GM12872 (cell line): ENCODE data around the gene MECP2.

Experiments used
- TF ChIP-seq, protein P1 (sequence below): IDR thresholded peaks from 3 replicates; pipeline ENCODE4 v1.5.1; 2011; ENCODE audit warnings: low read depth, mild to moderate bottlenecking, low read length, moderate library complexity; ENCODE audit not compliant: insufficient read depth

The MECP2 gene

DNA sequence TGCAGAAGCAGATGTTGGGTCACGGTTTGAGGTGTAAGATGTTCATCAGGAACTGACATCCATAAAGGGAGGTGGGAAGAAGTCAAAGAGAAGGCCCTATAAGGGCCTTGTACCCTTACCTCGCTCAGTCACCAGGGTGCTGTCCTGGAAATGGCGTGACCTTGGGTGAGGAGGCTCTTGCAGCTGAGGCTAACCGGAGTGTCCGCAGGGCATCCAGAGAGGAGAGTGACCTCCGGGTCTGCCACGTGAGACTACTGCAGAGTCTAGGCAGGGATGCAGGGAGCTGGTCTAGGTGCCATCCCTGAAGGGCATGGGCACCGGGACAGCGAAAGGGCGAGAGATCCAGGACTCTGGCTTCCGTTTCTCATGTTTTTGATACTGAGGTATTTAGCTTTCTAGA is 49.1 kb downstream of the MECP2 start:
- TF ChIP-seq, protein P1, sequence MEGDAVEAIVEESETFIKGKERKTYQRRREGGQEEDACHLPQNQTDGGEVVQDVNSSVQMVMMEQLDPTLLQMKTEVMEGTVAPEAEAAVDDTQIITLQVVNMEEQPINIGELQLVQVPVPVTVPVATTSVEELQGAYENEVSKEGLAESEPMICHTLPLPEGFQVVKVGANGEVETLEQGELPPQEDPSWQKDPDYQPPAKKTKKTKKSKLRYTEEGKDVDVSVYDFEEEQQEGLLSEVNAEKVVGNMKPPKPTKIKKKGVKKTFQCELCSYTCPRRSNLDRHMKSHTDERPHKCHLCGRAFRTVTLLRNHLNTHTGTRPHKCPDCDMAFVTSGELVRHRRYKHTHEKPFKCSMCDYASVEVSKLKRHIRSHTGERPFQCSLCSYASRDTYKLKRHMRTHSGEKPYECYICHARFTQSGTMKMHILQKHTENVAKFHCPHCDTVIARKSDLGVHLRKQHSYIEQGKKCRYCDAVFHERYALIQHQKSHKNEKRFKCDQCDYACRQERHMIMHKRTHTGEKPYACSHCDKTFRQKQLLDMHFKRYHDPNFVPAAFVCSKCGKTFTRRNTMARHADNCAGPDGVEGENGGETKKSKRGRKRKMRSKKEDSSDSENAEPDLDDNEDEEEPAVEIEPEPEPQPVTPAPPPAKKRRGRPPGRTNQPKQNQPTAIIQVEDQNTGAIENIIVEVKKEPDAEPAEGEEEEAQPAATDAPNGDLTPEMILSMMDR = no peak

DNA sequence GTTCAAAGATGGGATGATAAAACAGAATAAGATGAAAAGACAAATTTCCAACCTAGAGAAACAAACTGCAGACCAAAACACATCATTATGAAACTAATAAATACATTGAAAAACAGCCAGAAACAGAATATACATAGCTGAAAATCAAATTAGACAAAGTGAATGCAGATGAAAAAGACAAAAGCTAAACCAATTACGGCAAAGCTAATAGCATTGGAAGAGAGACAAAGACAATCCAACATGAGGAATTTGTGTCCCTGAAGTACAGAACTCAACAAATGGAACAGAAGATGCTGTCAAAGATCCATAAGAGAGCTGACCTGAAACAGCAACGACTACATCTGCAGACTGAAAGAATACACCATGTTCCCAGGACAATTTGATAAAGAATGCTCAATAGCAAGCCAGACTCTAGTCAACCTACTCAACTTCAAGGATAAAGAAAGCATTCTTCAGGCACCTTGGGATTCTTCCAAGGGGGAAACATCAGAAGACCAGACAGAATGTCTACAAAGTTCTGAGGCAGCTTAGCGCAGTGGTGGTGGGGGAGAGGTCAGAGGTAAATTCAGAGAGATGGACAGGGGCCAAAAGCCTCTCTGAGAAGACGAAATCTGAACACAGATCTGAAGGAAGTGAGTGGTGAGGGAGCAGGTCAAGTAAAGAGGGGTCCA is 50.4 kb downstream of the MECP2 start:
- TF ChIP-seq, protein P1 = no peak

DNA sequence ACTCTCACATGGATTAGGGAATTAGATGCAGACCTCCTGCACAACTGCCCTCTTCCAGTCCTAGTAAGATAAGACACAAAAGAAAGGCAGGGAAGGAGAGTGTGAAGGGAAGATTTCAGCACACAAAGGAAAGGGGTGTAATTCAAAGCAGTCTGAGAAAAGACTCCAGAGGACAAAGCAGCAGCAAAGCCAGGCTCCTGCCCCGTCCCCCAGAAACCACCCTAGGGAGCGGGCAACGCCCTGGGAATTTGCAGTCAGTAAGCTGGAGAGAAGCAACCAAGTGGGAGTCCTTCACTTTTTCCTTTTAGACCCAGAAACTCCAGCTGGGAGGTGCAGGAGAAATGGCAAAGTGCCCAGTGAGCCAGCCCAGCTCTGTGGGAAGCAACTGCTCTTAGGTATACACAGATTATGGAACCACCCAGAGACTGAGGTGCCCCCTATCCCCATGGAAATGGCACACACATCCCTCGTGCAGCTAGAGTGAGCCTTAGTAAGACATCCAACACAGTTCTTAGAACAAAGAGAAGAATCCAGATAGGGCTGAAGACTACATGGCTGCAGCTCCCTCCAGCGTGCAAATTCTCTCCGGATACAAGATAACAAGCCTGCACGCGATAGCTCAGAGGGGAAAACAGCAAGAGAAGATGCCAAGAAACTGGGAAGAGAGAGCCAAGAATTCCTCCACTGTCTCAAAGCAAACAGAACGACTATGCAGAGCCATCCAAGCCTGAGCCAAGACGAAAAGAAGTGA is 51.3 kb downstream of the MECP2 start:
- TF ChIP-seq, protein P1 = no peak

DNA sequence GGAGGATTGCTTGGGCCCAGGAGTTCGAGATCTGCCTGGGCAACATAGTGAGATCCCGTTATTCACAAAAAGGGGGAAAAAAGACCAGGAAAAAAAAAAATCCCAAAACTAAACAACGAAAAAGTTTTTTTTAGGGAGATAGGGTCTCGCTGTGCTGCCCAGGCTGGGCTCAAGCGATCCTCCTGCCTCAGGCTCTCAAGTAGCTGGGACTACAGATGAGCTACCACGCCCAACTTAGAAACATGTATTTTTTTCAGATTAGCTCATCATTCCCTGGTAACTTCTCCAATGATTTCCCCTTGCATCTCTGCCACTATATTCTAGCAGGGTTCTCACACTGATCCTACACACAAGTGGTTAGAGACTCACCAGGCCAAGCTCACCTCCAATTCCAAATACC is 53.4 kb downstream of the MECP2 start:
- TF ChIP-seq, protein P1 = no peak

DNA sequence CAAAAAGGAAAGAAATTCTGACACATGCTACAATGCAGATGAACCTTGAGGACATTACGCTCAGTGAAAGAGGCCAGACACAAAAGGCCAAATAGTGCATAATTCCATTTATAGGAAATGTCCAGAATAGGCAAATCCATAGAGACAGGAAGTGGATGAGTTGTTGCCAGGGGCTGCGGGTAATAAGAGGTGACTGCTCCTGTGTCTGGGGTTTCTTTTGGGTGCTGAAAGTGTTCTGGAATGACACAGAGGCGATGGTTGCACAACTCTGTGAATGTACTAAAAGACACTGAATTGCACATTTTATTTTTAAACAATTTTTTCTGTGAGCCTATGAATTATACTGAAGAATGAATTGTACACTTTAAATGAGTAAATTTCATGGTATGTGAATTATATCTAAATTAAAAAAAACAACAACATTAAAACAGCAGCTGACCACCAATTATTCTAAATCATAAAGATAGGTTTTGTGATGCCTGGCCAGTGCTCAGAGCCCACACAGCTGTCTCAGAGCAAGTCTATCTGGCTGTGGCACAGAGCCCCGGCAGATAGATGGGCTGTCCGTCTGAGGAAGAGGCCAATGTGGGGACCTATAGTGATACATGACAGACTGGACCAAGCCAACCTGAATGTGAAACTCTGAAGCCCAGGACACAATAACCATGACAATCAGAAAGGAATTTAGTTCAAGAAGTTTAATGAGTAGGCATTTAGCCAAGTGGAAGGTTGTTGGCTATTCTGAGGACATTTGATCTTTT is 54.3 kb downstream of the MECP2 start:
- TF ChIP-seq, protein P1 = no peak

GRCh38 chrX:154040863-154041262 is 56.7 kb downstream of the MECP2 start:
- TF ChIP-seq, protein P1 = no peak

DNA sequence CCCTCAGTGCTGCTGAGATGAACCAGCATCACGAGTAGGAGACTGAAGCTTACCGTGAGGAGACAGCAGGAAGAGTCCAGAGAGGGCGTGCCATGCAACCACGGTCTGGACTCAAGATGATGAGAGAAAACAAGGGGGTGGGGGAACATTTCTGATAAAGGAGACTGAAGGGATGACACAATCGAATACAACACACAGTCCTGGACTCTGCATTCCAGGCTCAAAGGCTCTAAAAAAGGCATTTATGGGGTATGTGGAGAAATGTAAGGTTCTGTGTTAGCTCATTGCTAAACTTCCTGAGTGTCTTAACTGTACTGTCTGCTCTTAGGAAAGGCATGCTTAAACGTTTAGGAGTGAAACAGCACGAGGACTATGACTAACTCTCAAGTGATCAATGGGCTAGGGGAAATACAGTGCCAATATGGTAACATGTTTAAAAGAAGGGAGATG is 57.2 kb downstream of the MECP2 start:
- TF ChIP-seq, protein P1 = no peak
